ENCODE results near the gene RLN3.

GRCh38 chr19:14056741-14057356, 28.9 kb downstream of the RLN3 start:
- no peak for TF ChIP-seq CTCF (IDR thresholded peaks at IDR 0.05; ENCODE audit: insufficient read depth, low read length)
- no peak for TF ChIP-seq POLR2AphosphoS5 (IDR thresholded peaks at IDR 0.05; ENCODE audit: low read depth)
- TF ChIP-seq, protein P1, sequence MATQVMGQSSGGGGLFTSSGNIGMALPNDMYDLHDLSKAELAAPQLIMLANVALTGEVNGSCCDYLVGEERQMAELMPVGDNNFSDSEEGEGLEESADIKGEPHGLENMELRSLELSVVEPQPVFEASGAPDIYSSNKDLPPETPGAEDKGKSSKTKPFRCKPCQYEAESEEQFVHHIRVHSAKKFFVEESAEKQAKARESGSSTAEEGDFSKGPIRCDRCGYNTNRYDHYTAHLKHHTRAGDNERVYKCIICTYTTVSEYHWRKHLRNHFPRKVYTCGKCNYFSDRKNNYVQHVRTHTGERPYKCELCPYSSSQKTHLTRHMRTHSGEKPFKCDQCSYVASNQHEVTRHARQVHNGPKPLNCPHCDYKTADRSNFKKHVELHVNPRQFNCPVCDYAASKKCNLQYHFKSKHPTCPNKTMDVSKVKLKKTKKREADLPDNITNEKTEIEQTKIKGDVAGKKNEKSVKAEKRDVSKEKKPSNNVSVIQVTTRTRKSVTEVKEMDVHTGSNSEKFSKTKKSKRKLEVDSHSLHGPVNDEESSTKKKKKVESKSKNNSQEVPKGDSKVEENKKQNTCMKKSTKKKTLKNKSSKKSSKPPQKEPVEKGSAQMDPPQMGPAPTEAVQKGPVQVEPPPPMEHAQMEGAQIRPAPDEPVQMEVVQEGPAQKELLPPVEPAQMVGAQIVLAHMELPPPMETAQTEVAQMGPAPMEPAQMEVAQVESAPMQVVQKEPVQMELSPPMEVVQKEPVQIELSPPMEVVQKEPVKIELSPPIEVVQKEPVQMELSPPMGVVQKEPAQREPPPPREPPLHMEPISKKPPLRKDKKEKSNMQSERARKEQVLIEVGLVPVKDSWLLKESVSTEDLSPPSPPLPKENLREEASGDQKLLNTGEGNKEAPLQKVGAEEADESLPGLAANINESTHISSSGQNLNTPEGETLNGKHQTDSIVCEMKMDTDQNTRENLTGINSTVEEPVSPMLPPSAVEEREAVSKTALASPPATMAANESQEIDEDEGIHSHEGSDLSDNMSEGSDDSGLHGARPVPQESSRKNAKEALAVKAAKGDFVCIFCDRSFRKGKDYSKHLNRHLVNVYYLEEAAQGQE (IDR thresholded peaks at IDR 0.05; ENCODE audit: insufficient replicate concordance, low read depth): no peak
- TF ChIP-seq GABPA (IDR thresholded peaks at IDR 0.05; ENCODE audit: low read depth): no peak
- no peak for TF ChIP-seq SPI1 (IDR thresholded peaks at IDR 0.05; ENCODE audit: borderline replicate concordance, low read depth)
